GM23338 (cell line): ENCODE measurements around the gene CDHR2. TPM values are rescaled to one million over a fixed set of nuclear protein-coding genes. Genes with fewer than 3 reads are reported as not detected.

Source experiments
- ATAC-seq: fragments of 200-7000 bp; cut with Tn5 transposase; 3 replicates; pipeline ENCODE4 v1.9.1; 2020
- DNase-seq: peaks from one replicate; pipeline ENCODE4 v3.0.0-alpha.2; 2015; ENCODE audit warnings: low spot score
- H2AFZ ChIP-seq: fragments of 200-600 bp; sonication (generic); 2 replicates; pipeline ENCODE4 v1.8.0; 2016; ENCODE audit warnings: antibody characterized with exemption, mild to moderate bottlenecking, moderate library complexity
- H3F3A ChIP-seq: fragments of 200-600 bp; sonication (generic); replicated peaks from 2 replicates; pipeline ENCODE4 v1.8.0; 2017; ENCODE audit warnings: antibody characterized with exemption, mixed run types, low read depth
- H3K27ac ChIP-seq: fragments of 200-600 bp; sonication (generic); 2 replicates; pipeline ENCODE4 v1.6.1; 2016; ENCODE audit warnings: low read depth
- H3K27me3 ChIP-seq: fragments of 200-600 bp; sonication (generic); 2 replicates; pipeline ENCODE4 v1.8.0; 2016; ENCODE audit warnings: mild to moderate bottlenecking, mixed run types, moderate library complexity; ENCODE audit not compliant: insufficient read depth
- H3K36me3 ChIP-seq: fragments of 200-600 bp; sonication (generic); 2 replicates; pipeline ENCODE4 v1.8.0; 2016; ENCODE audit warnings: mild to moderate bottlenecking; ENCODE audit not compliant: insufficient read depth
- H3K4me1 ChIP-seq: fragments of 200-600 bp; sonication (generic); 2 replicates; pipeline ENCODE4 v1.8.0; 2016; ENCODE audit warnings: mild to moderate bottlenecking, moderate library complexity; ENCODE audit not compliant: insufficient read depth
- H3K4me2 ChIP-seq: fragments of 200-600 bp; sonication (generic); 2 replicates; pipeline ENCODE4 v1.7.1; 2017; ENCODE audit warnings: mixed run types
- H3K4me3 ChIP-seq: fragments of 200-600 bp; sonication (generic); 2 replicates; pipeline ENCODE4 v1.6.1; 2016; ENCODE audit warnings: mixed run types
- H3K79me2 ChIP-seq: fragments of 200-600 bp; sonication (generic); replicated peaks from 2 replicates; pipeline ENCODE4 v1.8.0; 2017; ENCODE audit warnings: mild to moderate bottlenecking; ENCODE audit not compliant: insufficient read depth
- H3K9me2 ChIP-seq: fragments of 200-600 bp; sonication (generic); 2 replicates; pipeline ENCODE4 v1.8.0; 2017; ENCODE audit not compliant: insufficient read depth
- H4K20me1 ChIP-seq: fragments of 200-600 bp; sonication (generic); replicated peaks from 2 replicates; pipeline ENCODE4 v1.8.0; 2017; ENCODE audit warnings: mild to moderate bottlenecking; ENCODE audit not compliant: insufficient read depth
- H3K27ac Mint-ChIP-seq: 2 replicates; pipeline ENCODE4 v1.8.0; 2020; ENCODE audit warnings: inconsistent platforms, mild to moderate bottlenecking, moderate library complexity, mixed read lengths
- H3K27me3 Mint-ChIP-seq: 3 replicates; pipeline ENCODE4 v1.8.0; 2022; ENCODE audit warnings: low read depth, mild to moderate bottlenecking, moderate library complexity, mixed read lengths, inconsistent platforms; ENCODE audit not compliant: insufficient read depth, poor library complexity
- H3K36me3 Mint-ChIP-seq: 3 replicates; pipeline ENCODE4 v1.8.0; 2021; ENCODE audit warnings: low read depth, mild to moderate bottlenecking, inconsistent platforms, moderate library complexity, mixed read lengths
- H3K4me1 Mint-ChIP-seq: 3 replicates; pipeline ENCODE4 v1.8.0; 2020; ENCODE audit warnings: mild to moderate bottlenecking, inconsistent platforms, mixed read lengths
- H3K4me3 Mint-ChIP-seq: 3 replicates; pipeline ENCODE4 v1.8.0; 2021; ENCODE audit warnings: moderate library complexity, mild to moderate bottlenecking, inconsistent platforms, mixed read lengths
- H3K9me3 Mint-ChIP-seq: 3 replicates; pipeline ENCODE4 v1.8.0; 2020; ENCODE audit warnings: moderate library complexity, mild to moderate bottlenecking, inconsistent platforms, mixed read lengths
- CREB1 ChIP-seq: fragments of 250-450 bp; sonication (Bioruptor Pico); IDR thresholded peaks from 2 replicates; pipeline ENCODE4 v1.5.0; 2020; ENCODE audit warnings: low read depth, mild to moderate bottlenecking, moderate library complexity
- EZH2 ChIP-seq: fragments of 200-600 bp; sonication (generic); IDR thresholded peaks from one replicate; pipeline ENCODE4 v1.8.0; 2017; ENCODE audit warnings: antibody characterized with exemption, mild to moderate bottlenecking, low read depth; ENCODE audit not compliant: unreplicated experiment
- JUNB ChIP-seq: IDR thresholded peaks from one replicate; pipeline ENCODE4 v1.6.1; 2016; ENCODE audit warnings: antibody characterized with exemption; ENCODE audit not compliant: unreplicated experiment
- NANOG ChIP-seq: IDR thresholded peaks from 2 replicates; pipeline ENCODE4 v1.6.1; 2016; ENCODE audit warnings: antibody characterized with exemption, borderline replicate concordance
- POLR2AphosphoS5 ChIP-seq: IDR thresholded peaks from 2 replicates; pipeline ENCODE4 v1.6.1; 2016; ENCODE audit warnings: antibody characterized with exemption, low read depth
- STAT1 ChIP-seq: IDR thresholded peaks from one replicate; pipeline ENCODE4 v1.6.1; 2016; ENCODE audit warnings: antibody characterized with exemption; ENCODE audit not compliant: unreplicated experiment
- ZNF114 ChIP-seq: fragments of 250-450 bp; sonication (Bioruptor Pico); IDR thresholded peaks from 2 replicates; pipeline ENCODE4 v1.5.0; 2020; ENCODE audit warnings: mild to moderate bottlenecking, moderate library complexity
- ZNF331 ChIP-seq: fragments of 250-450 bp; sonication (Bioruptor Pico); IDR thresholded peaks from 2 replicates; pipeline ENCODE4 v1.5.0; 2020; ENCODE audit warnings: low read depth, mild to moderate bottlenecking, moderate library complexity
- polyA plus RNA-seq: library from polyadenylated mRNA; unstranded; fragments of >200 nt; fragmentation: Nextera tagmentation; extraction: Ambion mirVana; gene quantifications from 2 replicates; pipeline ENCODE4 v1.2.1, GENCODE V29; 2016
- total RNA-seq: library from RNA; depleted of rRNA; stranded (reverse); fragments of >200 nt; shearing (Covaris generic); gene quantifications from 2 replicates; pipeline ENCODE4 v1.2.3, GENCODE V29; 2014
- TF ChIP-seq, protein P1 (sequence below): IDR thresholded peaks from one replicate; pipeline ENCODE4 v1.6.1; 2018; ENCODE audit warnings: antibody characterized with exemption; ENCODE audit not compliant: unreplicated experiment
- TF ChIP-seq, protein P2 (sequence below): fragments of 250-450 bp; sonication (Bioruptor Pico); IDR thresholded peaks from 2 replicates; pipeline ENCODE4 v1.5.0; 2020; ENCODE audit warnings: mild to moderate bottlenecking, moderate library complexity
- TF ChIP-seq, protein P3 (sequence below), 2 experiments: fragments of 200-600 bp in 1 of 2; sonication (generic) in 1 of 2; conservative IDR thresholded peaks; 2 replicates each; pipeline versions ENCODE4 v1.5.1 to v1.6.1; 2016 to 2017; ENCODE audit warnings: antibody characterized with exemption in 2 of 2, low read depth in 2 of 2, mild to moderate bottlenecking in 2 of 2, moderate library complexity in 1 of 2
- TF ChIP-seq, protein P4 (sequence below): IDR thresholded peaks from 2 replicates; pipeline ENCODE4 v1.6.1; 2016; ENCODE audit warnings: antibody characterized with exemption

CDHR2 gene
- total and polyA plus RNA-seq, 2 experiments from 2014 or later = not detected

DNA sequence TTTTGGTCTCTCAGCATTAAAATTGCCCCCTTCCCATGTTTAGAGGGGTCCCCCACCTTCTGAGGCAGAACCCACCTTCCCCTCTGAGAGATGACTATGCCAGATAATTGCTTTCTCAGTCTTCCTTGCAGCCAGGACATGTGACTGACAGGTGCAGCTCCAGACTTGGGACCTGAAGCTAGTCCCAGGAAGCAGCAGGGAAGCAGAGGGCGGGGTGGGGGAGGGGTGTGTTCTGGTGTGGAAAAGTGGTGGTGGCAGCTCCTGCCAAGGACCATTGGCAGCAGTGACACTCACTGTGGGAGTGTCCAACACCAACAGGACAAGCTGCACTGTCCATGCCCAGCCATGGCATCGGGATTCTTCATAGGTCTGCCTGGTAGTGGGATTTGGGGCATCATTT lies 83.6 kb downstream of the CDHR2 start:
- Histone ChIP-seq H3K4me2 (no peak overlapping the region), H3F3A (peaks cover 5% of the 10 kb centered on the region; the same call in 1 of the 2 replicates), H3K4me3 (no peak overlapping the region), H3K27me3 (peaks cover 41% of the 10 kb centered on the region), H3K9me2 (no peaks in the 10 kb centered on the region), H4K20me1 (peaks cover 6% of the 10 kb centered on the region; the same call in 1 of the 2 replicates), H3K79me2 (no peaks in the 10 kb centered on the region), H3K27ac (no peak overlapping the region), H3K4me1 (peaks cover 20% of the 10 kb centered on the region), H3K36me3 (no peaks in the 10 kb centered on the region), H2AFZ (no peak overlapping the region)
- Mint-ChIP-seq H3K27me3 (peaks cover 50% of the 10 kb centered on the region), H3K4me1 (peaks cover 47% of the 10 kb centered on the region), H3K36me3 (no peaks in the 10 kb centered on the region), H3K9me3 (peaks cover 7% of the 10 kb centered on the region; the same call in 2 of the 3 replicates), H3K4me3 (no peak overlapping the region), H3K27ac (no peak overlapping the region)
- DNase-seq (no peak), ATAC-seq (no peak)
- TF ChIP-seq ZNF331 (CRISPR knock-in tag) = no peak
- no peak for TF ChIP-seq NANOG
- no peak for TF ChIP-seq CREB1 (CRISPR knock-in tag)
- TF ChIP-seq JUNB = no peak
- TF ChIP-seq, protein P1, sequence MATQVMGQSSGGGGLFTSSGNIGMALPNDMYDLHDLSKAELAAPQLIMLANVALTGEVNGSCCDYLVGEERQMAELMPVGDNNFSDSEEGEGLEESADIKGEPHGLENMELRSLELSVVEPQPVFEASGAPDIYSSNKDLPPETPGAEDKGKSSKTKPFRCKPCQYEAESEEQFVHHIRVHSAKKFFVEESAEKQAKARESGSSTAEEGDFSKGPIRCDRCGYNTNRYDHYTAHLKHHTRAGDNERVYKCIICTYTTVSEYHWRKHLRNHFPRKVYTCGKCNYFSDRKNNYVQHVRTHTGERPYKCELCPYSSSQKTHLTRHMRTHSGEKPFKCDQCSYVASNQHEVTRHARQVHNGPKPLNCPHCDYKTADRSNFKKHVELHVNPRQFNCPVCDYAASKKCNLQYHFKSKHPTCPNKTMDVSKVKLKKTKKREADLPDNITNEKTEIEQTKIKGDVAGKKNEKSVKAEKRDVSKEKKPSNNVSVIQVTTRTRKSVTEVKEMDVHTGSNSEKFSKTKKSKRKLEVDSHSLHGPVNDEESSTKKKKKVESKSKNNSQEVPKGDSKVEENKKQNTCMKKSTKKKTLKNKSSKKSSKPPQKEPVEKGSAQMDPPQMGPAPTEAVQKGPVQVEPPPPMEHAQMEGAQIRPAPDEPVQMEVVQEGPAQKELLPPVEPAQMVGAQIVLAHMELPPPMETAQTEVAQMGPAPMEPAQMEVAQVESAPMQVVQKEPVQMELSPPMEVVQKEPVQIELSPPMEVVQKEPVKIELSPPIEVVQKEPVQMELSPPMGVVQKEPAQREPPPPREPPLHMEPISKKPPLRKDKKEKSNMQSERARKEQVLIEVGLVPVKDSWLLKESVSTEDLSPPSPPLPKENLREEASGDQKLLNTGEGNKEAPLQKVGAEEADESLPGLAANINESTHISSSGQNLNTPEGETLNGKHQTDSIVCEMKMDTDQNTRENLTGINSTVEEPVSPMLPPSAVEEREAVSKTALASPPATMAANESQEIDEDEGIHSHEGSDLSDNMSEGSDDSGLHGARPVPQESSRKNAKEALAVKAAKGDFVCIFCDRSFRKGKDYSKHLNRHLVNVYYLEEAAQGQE = no peak
- TF ChIP-seq, protein P2, sequence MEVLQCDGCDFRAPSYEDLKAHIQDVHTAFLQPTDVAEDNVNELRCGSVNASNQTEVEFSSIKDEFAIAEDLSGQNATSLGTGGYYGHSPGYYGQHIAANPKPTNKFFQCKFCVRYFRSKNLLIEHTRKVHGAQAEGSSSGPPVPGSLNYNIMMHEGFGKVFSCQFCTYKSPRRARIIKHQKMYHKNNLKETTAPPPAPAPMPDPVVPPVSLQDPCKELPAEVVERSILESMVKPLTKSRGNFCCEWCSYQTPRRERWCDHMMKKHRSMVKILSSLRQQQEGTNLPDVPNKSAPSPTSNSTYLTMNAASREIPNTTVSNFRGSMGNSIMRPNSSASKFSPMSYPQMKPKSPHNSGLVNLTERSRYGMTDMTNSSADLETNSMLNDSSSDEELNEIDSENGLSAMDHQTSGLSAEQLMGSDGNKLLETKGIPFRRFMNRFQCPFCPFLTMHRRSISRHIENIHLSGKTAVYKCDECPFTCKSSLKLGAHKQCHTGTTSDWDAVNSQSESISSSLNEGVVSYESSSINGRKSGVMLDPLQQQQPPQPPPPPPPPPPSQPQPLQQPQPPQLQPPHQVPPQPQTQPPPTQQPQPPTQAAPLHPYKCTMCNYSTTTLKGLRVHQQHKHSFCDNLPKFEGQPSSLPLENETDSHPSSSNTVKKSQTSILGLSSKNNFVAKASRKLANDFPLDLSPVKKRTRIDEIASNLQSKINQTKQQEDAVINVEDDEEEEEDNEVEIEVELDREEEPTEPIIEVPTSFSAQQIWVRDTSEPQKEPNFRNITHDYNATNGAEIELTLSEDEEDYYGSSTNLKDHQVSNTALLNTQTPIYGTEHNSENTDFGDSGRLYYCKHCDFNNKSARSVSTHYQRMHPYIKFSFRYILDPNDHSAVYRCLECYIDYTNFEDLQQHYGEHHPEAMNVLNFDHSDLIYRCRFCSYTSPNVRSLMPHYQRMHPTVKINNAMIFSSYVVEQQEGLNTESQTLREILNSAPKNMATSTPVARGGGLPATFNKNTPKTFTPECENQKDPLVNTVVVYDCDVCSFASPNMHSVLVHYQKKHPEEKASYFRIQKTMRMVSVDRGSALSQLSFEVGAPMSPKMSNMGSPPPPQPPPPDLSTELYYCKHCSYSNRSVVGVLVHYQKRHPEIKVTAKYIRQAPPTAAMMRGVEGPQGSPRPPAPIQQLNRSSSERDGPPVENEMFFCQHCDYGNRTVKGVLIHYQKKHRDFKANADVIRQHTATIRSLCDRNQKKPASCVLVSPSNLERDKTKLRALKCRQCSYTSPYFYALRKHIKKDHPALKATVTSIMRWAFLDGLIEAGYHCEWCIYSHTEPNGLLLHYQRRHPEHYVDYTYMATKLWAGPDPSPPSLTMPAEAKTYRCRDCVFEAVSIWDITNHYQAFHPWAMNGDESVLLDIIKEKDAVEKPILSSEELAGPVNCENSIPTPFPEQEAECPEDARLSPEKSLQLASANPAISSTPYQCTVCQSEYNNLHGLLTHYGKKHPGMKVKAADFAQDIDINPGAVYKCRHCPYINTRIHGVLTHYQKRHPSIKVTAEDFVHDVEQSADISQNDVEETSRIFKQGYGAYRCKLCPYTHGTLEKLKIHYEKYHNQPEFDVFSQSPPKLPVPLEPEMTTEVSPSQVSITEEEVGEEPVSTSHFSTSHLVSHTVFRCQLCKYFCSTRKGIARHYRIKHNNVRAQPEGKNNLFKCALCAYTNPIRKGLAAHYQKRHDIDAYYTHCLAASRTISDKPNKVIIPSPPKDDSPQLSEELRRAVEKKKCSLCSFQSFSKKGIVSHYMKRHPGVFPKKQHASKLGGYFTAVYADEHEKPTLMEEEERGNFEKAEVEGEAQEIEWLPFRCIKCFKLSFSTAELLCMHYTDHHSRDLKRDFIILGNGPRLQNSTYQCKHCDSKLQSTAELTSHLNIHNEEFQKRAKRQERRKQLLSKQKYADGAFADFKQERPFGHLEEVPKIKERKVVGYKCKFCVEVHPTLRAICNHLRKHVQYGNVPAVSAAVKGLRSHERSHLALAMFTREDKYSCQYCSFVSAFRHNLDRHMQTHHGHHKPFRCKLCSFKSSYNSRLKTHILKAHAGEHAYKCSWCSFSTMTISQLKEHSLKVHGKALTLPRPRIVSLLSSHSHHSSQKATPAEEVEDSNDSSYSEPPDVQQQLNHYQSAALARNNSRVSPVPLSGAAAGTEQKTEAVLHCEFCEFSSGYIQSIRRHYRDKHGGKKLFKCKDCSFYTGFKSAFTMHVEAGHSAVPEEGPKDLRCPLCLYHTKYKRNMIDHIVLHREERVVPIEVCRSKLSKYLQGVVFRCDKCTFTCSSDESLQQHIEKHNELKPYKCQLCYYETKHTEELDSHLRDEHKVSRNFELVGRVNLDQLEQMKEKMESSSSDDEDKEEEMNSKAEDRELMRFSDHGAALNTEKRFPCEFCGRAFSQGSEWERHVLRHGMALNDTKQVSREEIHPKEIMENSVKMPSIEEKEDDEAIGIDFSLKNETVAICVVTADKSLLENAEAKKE = no peak
- TF ChIP-seq, protein P3, sequence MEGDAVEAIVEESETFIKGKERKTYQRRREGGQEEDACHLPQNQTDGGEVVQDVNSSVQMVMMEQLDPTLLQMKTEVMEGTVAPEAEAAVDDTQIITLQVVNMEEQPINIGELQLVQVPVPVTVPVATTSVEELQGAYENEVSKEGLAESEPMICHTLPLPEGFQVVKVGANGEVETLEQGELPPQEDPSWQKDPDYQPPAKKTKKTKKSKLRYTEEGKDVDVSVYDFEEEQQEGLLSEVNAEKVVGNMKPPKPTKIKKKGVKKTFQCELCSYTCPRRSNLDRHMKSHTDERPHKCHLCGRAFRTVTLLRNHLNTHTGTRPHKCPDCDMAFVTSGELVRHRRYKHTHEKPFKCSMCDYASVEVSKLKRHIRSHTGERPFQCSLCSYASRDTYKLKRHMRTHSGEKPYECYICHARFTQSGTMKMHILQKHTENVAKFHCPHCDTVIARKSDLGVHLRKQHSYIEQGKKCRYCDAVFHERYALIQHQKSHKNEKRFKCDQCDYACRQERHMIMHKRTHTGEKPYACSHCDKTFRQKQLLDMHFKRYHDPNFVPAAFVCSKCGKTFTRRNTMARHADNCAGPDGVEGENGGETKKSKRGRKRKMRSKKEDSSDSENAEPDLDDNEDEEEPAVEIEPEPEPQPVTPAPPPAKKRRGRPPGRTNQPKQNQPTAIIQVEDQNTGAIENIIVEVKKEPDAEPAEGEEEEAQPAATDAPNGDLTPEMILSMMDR (conservative IDR thresholded peaks at IDR 0.05; ENCODE audit: low read depth in 2 of 2) = no peak
- no peak for TF ChIP-seq POLR2AphosphoS5
- TF ChIP-seq ZNF114 = no peak
- TF ChIP-seq, protein P4, sequence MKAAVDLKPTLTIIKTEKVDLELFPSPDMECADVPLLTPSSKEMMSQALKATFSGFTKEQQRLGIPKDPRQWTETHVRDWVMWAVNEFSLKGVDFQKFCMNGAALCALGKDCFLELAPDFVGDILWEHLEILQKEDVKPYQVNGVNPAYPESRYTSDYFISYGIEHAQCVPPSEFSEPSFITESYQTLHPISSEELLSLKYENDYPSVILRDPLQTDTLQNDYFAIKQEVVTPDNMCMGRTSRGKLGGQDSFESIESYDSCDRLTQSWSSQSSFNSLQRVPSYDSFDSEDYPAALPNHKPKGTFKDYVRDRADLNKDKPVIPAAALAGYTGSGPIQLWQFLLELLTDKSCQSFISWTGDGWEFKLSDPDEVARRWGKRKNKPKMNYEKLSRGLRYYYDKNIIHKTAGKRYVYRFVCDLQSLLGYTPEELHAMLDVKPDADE = no peak
- no peak for TF ChIP-seq EZH2
- TF ChIP-seq STAT1 = no peak
